Ascending aorta (tissue), 2 donors: ENCODE measurements around the gene FAM219A. TPM values are rescaled to one million over a fixed set of nuclear protein-coding genes. Genes with fewer than 3 reads are reported as not detected.

ENCODE experiments used
- DNase-seq, 2 donors: peaks; one replicate each; pipeline ENCODE4 v3.0.0-alpha.2; 2019; ENCODE audit warnings: low spot score in 2 of 2
- H3K27ac ChIP-seq, 2 donors: fragments of 200-600 bp; sonication (generic); one replicate each; pipeline ENCODE4 v1.5.1; 2016 to 2017; ENCODE audit warnings: mild to moderate bottlenecking in 1 of 2
- H3K27me3 ChIP-seq: fragments of 200-600 bp; sonication (generic); one replicate; pipeline ENCODE4 v1.5.1; 2017
- H3K36me3 ChIP-seq, 2 donors: fragments of 200-600 bp; sonication (generic); one replicate each; pipeline ENCODE4 v1.5.1; 2016
- H3K4me1 ChIP-seq, 2 donors: fragments of 200-600 bp; sonication (generic); one replicate each; pipeline ENCODE4 v1.5.1; 2016 to 2017; ENCODE audit warnings: mild to moderate bottlenecking in 1 of 2
- H3K4me3 ChIP-seq, 2 donors: fragments of 200-600 bp; sonication (generic); one replicate each; pipeline ENCODE4 v1.5.1; 2016 to 2017; ENCODE audit warnings: mild to moderate bottlenecking in 1 of 2
- H3K9me3 ChIP-seq, 2 donors: fragments of 200-600 bp; sonication (generic); one replicate each; pipeline ENCODE4 v1.5.1; 2016
- CTCF ChIP-seq, 3 experiments: fragments of 200-600 bp in 2 of 3; fragments of 450-650 bp in 1 of 3; sonication (generic) in 2 of 3; IDR thresholded peaks; one replicate each; pipeline ENCODE4 v1.5.1; 2016 to 2019; ENCODE audit warnings: antibody characterized with exemption in 3 of 3, mild to moderate bottlenecking in 1 of 3, moderate library complexity in 1 of 3
- intact Hi-C: fragments of 100-400 bp; cut with DNase I; formaldehyde crosslinking; loops from one replicate; pipeline ENCODE4 v1.15.1; 2023
- total RNA-seq: library from RNA; depleted of rRNA; stranded (reverse); fragments of >200 nt; gene quantifications from one replicate; pipeline ENCODE4 v1.1.0, GENCODE V29; 2016

The FAM219A gene
- total RNA-seq, 1 donor from 2014 or later, result 26.8 TPM

- Histone ChIP-seq H3K36me3 (no peaks in the 10 kb centered on the region), H3K9me3 (no peaks in the 10 kb centered on the region), H3K4me3 (no peak overlapping the region), H3K27me3 (no peaks in the 10 kb centered on the region), H3K4me1 (peaks cover 7 to 13% of the 10 kb centered on the region in 2 donors), H3K27ac (no peak overlapping the region)
- intact Hi-C loops, result no loop called here
- DNase-seq, result no peak
- TF ChIP-seq CTCF (IDR thresholded peaks at IDR 0.05), result no peak
Observed at GRCh38 chr9:34382879-34383278, 75.5 kb downstream of the FAM219A start.

GRCh38 chr9:34382054-34382453 is 76.3 kb downstream of the FAM219A start:
- no peak overlapping the region for H3K4me3 ChIP-seq
- H3K9me3 ChIP-seq, result no peaks in the 10 kb centered on the region
- H3K27me3 ChIP-seq, result no peaks in the 10 kb centered on the region
- no peak overlapping the region for H3K27ac ChIP-seq
- no peak for DNase-seq
- H3K4me1 ChIP-seq, result peaks cover 7 to 13% of the 10 kb centered on the region in 2 donors
- H3K36me3 ChIP-seq, result no peaks in the 10 kb centered on the region
- TF ChIP-seq CTCF (IDR thresholded peaks at IDR 0.05), result no peak
- intact Hi-C loops, result no loop called here

- no peak overlapping the region for H3K27ac ChIP-seq
- no peak for DNase-seq
Observed at GRCh38 chr9:34381323-34381722, 77.0 kb downstream of the FAM219A start.

GRCh38 chr9:34380511-34381315 is 77.7 kb downstream of the FAM219A start:
- intact Hi-C loops, result loop anchor here (1.0 kb wide), 1 partner anchor 254 kb away; the partner anchor contains the start of gene DCAF12
- Histone ChIP-seq H3K27me3 (no peaks in the 10 kb centered on the region), H3K9me3 (no peaks in the 10 kb centered on the region), H3K4me1 (peaks cover 7 to 16% of the 10 kb centered on the region in 2 donors), H3K36me3 (no peaks in the 10 kb centered on the region), H3K27ac (no peak overlapping the region), H3K4me3 (peak overlapping the region; percentile 51 to 62)
- peak in 1 of 2 donors; percentile 85 for DNase-seq
- TF ChIP-seq CTCF (IDR thresholded peaks at IDR 0.05), result no peak

More at GRCh38 chr9:34381323-34381722, 77.0 kb downstream of the FAM219A start:
- H3K4me3 ChIP-seq, result peak overlapping the region; percentile 51 to 62
- H3K27me3 ChIP-seq, result no peaks in the 10 kb centered on the region
- H3K9me3 ChIP-seq, result no peaks in the 10 kb centered on the region
- H3K36me3 ChIP-seq, result no peaks in the 10 kb centered on the region
- intact Hi-C loops, result no loop called here
- TF ChIP-seq CTCF (IDR thresholded peaks at IDR 0.05), result no peak
- peaks cover 7 to 13% of the 10 kb centered on the region in 2 donors for H3K4me1 ChIP-seq

GRCh38 chr9:34380034-34380510 is 78.3 kb downstream of the FAM219A start:
- intact Hi-C loops, result loop anchor here (1.0 kb wide), 1 partner anchor 254 kb away; the partner anchor contains the start of gene DCAF12
- Histone ChIP-seq H3K4me1 (peaks cover 7 to 16% of the 10 kb centered on the region in 2 donors), H3K27me3 (no peaks in the 10 kb centered on the region), H3K4me3 (peak overlapping the region; percentile 14 to 62), H3K36me3 (no peaks in the 10 kb centered on the region), H3K27ac (no peak overlapping the region), H3K9me3 (no peaks in the 10 kb centered on the region)
- DNase-seq, result no peak
- TF ChIP-seq CTCF (IDR thresholded peaks at IDR 0.05), result no peak
